Hypothalamus (tissue), 51 donors: ENCODE measurements around the gene RAE1.
A peak's percentile ranks its signal among the peaks of the same experiment; 100 is the strongest.
"Not testable (repeated sequence)": the region's sequence is repeated elsewhere in the genome, so short reads cannot be mapped to it uniquely, and the experiment has no call there.

Experiments
- DNase-seq, 51 donors: peaks; one replicate each; lab custom pipeline; 2025; lab: John Stamatoyannopoulos, UW

RAE1 gene

DNA sequence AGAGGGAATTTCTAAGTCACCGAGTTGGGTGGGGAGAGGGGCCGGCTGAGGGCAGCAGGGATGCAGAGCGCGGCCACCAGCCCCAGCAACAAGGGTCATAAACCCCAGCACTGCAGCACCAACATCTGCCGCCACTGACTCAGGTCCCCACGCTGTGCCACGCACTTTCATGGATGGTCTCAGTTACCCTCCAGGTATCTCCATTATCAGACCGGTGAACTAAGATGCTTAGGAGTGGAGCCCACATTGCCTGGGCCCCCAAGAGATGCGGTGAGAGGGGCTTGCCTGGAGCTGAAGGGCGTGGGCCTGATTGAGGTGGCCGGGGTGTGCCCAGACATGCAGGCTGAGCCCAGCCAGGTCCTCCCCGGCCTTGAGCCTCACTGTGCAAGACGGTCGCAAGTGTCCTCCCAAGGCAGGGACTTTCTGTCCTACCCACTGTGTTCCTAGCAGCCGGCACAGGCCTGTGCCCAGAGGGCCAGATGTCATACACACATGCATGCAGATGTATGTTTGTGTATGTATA is 59.4 kb downstream of the RAE1 start:
- DNase-seq: no peak

DNA sequence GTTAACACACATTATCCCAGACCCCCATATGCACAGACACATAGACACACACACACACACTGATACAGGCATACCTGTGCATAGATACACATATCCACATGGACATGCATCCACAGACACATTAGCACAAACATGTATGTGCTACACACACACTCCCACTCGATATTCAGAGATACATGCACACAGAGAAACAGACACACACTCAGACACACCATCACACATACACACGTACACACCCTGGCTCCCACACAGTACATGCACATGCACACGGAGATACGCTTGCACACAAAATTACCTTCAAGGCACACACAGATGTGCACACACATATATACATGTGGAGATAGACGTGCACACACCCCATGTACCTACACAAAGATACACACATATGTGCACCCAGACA is 59.9 kb downstream of the RAE1 start:
- DNase-seq: no peak

DNA sequence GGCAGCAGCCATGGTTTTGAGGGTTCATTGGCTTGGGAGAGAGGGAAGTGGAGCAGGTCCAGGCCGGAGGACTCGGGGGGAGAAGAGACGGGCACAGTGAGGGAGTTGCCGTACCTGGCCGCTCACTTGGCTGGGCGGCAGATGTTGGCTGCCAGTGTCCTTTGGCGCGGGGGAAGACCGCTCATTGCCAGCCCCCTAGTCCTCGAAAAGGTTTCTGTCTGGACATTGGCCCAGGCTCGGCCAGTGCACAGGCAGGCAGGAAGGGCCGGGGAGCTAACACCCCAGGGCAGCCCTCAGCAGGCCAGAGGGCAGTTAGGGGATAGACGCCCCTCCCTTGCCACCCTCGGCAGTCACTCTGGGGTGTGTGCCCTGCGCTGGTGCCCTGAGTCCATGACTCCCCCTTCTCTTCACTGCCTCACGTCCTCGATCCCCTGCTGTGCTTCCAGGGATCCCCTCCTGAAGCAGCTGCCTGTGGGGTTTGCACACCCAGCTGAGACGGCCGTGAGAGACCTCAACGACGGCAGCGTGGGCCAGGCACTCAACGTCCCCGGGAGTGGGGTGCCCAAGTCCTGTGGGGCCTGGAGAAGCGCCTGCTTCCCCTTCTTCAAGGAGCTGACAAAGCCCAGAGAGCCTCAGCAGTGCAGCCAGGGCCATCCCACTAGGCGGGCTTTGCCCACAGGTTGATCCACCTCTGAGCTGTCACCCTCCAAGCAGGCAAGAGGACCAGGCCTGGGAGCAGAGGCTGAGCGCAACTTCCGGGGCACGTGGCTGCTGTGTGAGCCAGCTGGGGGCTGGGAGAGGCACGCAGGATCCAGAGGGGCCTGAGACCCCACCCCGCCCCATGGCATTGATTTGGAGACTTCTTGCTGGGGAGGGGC is 60.6 kb downstream of the RAE1 start:
- no peak for DNase-seq

DNA sequence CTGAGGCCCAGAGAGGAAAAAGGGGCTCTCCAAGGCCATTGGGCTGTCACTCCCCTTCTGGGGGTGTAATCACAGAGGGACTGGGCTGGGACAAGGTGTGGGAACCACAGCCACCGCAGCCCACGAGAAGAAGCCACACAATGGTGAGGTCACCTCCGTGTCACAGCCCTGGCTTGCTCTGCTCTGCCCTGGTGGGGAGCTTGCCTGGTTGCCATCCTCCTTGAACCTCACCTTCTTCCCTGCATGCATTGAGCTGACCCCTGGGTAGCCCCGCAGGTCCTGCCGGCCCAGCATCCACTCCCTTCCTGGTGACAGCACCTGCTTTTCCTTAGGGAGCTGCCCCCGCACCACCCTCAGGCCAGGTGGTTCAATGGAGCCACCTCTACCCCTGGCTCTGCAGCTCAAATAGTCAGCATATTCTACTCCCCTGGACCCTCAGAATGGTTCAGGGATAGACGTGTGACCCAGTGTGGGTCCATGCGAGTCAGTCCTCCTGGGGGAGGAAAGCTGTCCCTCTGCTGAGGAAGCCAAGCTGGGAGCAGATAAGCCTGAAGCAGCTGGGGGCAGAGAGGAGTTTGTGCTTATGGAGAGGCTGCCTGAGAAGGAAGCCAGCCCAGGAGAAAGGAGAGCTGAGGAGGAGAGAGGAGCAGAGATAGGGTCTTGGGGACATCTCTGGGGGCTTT is 61.4 kb downstream of the RAE1 start:
- DNase-seq: no peak

DNA sequence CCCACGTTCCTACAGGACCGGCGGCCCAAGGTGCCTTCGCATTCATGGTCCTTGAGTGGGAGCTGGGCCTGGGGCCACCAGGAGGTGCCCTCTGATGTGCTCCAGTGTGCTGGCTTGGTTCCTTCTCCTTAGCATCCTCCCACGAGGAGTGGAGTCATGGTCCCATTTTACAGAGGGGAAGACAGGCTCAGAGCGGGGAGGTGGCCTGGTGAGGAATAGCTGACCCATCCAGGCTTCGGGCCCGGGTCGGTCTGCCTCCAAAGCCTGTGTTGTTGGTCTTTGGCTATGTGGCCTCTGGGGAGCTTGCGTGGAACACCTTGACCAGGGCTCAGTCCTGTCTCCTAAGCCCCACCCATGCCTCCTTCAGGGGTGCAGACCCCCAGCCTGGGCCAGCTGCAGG is 62.9 kb downstream of the RAE1 start:
- DNase-seq: no peak

DNA sequence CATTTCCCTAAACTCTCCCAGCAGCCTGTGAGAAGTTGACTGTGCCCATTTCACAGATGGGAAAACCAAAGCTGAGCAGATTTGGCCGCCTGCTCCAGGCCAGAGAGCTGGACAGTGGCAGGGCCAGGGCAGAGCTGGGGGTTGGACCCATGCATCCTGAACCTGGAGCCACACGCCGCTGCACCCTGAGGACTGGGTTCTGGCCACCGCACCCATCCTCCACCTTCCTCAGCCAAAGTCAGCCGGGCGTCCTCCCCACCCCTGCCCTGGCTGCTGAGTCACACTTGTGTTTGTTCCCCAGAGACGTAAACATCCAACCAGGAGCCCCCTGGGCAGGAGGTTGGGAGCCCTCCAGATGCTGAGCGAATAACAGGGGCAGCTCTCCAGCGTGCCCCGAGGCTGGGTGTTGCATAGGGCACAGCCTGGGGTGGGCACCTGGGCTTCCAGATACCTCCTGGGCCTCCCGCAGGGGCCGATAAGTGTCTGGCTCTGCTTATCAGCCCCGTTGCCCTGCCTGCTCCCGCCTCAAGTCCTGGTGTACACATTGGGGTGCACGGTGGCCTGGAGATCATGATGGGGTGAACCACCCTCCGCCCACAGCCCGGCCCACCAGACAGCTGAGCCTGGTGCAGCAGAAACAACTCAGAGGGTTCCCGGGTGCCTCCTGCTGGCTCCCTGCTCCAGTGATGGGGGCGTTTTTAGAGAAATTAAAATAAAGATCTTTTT is 64.0 kb downstream of the RAE1 start:
- DNase-seq: no peak

DNA sequence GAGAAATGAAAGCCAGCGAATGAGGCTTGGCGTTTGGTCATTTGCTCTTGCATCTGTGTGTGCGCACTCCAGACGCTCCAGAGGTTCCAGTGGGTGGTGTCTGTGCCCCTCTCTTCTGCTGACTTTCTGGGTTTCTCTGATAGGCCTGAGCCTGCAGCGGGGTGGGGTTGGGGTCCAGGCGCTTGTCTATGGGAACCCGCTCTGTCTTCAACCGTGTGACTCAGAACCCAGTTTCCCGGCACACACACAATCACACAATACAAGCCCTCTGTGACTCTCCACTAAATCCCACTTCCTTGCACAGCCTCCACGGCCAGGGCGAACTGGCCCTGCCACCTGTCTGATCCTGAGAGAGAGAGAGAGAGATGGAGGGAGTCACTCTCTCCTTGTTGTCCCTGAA is 64.7 kb downstream of the RAE1 start:
- DNase-seq: no peak

DNA sequence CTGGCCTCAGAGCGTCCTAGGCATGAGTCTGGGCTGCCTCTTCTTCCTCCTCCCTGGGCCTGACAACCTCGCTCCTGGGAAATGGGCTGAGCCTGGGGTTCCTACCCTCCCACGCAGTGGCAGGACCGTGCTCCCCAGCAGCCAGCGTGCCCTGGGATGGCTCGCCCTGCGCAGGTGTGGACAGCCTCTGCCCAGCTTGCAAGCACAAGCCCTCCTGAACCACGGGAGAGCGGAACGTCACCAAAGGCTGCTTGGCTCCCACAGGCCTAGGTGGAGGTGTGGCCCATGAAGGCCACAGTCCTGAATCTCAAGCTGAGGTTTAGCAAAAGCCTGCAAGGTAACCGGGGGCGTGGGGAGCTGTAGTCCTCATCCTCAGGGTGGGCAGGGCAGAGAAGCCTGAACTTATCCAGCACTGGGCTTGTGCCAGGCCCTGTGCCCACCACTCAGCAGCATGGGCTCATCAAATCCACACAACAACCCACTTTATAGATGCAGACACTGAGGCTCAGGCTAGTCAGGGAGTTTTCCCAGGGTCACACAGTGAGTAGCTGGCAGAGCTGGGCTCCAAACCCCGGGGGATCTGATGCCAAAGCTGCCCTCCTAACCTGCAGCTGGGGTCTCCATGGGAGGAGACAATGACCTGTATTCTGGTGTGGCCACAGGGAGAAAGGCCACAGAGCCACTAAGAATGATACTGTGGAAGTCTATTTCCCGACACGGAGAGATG is 65.4 kb downstream of the RAE1 start:
- no peak for DNase-seq

DNA sequence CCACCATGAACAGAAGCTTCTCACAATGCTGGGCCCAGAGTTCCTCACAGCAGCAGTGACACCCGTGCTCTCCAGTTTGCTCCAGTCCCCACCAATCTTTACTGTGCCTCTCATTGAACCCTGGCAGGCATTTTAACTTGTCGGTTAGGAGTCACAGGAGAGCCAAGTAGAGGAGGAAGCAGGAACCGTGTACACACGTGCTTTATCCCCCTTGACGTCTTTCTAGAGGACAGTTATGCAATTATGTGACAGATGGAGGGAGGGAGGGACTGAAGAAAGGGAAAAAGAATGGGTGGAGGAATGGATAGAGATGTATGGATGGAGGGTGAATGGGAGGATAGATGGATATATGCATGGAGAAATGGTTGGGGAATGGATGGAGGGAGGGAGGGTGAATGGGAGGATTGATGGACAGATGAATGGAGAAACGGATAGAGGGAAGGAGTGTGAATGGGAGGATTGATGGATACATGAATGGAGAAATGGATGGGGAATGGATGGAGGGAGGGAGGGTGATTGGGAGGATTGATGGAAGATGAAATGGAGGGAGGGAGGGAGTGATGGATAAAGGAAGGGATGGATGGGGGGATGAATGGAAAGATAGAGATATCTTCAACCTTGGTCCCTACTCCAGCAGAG is 66.1 kb downstream of the RAE1 start:
- no peak for DNase-seq

DNA sequence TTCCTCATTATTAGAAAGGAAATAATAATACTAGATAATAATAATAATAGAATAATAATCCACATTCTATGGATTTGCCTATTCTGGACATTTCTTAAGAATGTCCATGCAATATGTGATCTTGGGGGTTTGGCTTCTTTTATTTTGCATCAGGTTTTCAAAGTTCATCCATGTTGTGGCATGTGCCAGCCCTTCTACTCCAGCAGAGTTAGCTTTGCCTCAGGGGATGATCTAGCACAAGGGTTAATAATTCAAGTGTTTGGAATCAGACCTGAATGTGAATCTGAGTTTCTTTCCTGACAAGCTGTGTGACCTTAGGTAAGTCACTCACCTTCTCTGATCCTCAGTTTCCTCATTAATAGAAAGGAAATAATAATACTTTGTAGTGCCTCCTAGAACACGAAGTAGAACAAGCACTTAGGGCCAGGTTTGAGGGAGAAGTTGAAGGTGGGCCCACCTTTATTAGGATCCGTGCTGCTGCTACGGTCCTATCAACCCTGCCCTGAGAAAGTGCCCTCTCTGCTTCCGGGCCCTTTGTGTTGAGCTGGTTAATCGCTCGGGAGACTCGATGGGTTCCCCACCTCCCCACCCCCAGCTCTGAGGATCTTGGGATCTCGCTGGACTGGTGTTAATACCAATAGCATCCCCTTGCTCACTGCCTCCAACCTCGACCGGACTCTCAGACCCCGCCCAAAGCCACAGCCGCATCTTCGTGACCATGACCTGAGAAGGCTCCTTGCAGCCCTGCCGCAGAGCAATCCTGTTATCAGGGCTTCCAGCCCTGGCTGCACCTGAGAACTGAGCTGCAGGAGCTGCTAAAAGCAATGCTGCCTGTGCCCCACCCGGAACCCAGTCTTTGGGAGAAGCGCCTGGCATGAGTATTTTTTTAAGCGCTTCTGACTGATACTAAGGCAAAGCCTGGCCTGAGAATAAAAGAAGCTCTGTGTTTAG is 67.0 kb downstream of the RAE1 start:
- DNase-seq: peak in 1 of 51 donors; percentile 7

DNA sequence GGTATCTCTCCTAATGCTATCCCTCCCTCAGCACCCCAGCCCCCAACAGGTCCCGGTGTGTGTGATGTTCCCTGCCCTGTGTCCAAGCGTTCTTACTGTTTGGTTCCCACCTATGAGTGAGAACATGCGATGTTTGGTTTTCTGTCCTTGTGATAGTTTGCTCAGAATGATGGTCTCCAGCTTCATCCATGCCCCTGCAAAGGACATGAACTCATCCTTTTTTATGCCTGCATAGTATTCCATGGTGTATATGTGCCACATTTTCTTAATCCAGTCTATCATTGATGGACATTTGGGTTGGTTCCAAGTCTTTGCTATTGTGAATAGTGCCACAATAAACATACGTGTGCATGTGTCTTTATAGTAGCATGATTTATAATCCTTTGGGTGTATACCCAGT is 68.4 kb downstream of the RAE1 start:
- DNase-seq: not testable (repeated sequence)

DNA sequence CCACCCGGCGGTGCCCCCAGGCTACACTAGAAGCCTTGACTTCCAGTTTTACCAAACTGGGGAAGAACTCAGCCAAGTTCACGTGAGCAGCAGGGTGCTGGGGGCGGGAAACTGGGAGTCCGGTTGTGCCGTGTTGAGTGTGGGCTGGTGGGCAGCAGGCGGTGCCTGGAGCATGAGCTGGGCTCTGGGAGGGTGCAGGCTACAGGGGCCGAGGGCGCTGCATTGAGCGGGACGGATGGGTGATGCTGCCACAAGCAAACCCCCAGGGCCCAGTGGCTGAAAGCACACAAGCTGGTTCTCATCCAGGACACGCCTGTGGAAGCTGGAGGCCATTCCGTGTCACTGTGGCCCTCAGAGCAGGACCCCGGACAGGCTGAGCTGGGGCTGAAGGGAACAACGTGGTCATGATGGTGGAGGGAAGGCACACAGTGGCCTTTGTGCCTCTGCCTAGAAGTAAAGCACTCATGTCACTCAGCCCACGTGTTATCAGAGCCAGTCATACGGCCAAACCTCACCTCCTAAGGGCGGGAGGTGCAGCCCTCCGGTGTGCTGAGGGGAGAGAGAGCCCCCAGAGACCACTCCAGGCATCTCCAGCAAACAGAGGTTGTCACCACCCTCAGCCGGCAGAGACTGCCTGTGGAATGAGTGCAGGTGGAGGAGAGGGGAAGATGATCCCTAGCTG is 69.7 kb downstream of the RAE1 start:
- DNase-seq: no peak

DNA sequence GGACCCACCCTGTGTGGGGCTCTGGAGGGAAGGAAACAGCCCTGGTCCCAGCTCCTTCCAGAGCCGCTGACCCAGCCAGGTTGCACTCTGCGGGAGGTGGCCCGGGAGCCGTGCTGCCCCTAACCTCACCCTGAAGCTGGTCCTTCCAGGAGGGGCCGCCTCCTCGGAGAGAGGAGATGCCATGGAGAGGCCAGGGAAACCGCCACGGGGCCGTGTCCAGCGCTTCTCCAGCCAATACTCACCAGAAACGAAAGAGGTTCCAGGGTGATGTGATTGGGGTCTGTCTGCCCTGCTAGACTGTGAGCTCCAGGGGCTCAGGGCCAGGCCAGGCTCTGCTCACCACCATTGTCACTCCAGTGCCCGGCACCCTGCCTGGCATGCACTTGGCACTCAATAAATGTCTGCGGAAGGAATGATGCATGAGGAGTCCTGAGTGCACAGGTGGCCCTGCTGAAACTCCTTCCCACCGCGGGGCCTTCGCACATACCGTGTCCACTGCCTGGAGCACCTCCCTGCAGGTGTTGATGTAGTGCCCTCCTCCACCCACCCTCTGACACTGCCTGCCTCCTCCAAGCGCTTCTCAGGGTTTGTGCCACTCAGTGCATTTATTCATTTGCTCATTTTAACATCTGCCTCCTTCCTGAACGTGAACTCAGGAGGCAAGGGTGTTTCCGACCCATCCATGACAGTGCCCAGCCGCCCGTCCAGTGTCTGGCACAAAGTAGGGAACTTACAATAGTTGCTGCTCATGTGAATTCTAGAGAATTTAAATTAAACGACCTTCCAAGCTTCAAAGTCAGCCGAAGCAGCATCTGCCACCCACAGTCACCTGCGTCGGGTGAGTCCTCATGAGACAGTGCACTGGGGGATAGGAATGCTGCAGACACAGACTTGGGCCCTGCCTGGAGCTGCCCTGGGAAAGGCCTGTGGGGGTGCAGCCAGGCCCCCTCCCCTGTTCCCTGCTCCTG is 70.5 kb downstream of the RAE1 start:
- no peak for DNase-seq

DNA sequence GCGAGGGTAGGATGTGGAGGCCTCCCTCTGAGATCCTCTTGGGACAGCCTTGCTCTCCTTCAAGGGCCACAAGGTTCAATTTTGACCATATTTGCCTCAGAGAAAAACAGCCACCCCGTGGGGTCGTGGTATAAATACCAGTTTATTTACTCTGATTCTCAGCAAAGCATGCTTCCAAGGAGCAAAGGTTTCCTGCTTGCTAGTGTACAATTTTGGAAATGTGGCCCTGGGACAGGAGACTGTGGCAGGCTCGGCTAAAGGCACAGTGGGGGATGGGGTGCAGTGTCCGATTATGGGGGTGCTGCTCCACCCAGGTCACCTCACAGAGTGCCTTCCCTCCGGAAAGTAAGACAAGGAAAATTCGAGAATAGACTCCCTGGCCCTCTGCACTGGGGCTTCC is 71.2 kb downstream of the RAE1 start:
- no peak for DNase-seq

DNA sequence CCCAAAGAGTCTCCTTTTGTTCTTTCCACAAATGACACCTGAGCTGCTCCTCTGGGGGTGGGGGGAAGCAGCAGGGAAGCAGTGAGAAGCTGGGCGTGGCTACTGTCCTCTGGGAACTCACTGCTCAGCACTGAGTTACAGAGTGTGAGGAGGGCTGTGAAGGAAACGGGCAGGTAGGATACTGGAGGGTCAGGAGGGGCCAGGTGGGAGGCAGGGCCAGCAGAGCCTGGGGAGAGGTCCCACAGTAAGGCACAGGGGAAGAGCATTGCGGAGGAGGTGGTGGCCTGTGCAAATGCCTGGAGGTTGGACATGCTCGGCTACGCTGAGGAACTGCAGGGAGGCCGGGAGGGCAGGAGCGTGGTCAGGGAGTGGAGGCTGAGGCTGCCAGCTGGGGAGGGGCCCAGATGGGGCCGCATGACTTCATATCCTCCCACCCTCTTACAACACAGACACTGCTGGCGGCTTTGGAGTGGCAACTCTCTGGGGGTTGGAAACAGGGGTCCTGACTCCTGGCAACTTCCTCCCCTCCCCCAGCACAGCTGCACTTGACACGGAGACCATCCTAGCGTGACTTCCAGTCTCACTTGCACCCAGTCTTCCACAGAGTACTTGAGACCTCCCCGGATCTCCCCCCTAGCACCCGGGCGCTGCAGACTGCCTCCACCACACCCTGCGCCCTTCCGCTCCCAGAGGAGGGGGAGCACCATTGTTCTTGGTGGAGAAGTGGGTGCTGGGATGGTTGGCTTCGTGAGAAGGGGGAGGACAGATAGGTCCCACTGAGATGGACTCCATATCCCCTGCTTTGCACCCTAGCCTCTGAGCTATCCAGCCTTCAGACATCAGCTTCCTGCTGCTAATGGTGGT is 74.3 kb downstream of the RAE1 start:
- no peak for DNase-seq

DNA sequence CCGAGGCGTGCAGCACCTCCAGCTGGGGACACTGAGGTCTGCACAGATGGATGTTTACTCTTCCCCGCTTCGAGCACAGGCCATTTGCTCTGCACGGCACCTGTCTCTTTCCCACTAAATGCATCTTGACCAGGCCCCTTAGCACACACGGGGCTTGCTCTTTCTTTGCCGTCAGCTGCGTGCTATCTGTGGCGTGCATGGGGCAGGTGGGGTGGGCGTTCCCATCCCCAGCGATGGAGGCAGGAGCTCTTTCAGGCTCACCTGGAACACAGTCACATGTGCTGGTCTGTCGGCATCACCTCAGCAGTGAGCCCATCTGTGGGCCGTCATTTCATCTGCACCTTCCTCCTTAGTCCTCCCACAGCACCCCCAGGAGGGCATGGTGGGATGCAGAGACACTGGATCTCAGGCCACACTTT is 75.2 kb downstream of the RAE1 start:
- DNase-seq: no peak
